NCI-H460 (cell line): ENCODE measurements around the gene SIN3B. TPM values are rescaled to one million over a fixed set of nuclear protein-coding genes. Genes with fewer than 3 reads are reported as not detected.

Experiments used
- DNase-seq: peaks from one replicate; pipeline ENCODE4 v3.0.0-alpha.2; 2016; ENCODE audit warnings: low read depth; ENCODE audit errors: extremely low read depth
- total RNA-seq: library from RNA; depleted of rRNA; stranded (reverse); fragments of >200 nt; shearing (Covaris generic); gene quantifications from 2 replicates; pipeline ENCODE4 v1.2.3, GENCODE V29; 2014

The SIN3B gene
- total RNA-seq, 1 experiment from 2014 or later = 17.5 TPM

DNA sequence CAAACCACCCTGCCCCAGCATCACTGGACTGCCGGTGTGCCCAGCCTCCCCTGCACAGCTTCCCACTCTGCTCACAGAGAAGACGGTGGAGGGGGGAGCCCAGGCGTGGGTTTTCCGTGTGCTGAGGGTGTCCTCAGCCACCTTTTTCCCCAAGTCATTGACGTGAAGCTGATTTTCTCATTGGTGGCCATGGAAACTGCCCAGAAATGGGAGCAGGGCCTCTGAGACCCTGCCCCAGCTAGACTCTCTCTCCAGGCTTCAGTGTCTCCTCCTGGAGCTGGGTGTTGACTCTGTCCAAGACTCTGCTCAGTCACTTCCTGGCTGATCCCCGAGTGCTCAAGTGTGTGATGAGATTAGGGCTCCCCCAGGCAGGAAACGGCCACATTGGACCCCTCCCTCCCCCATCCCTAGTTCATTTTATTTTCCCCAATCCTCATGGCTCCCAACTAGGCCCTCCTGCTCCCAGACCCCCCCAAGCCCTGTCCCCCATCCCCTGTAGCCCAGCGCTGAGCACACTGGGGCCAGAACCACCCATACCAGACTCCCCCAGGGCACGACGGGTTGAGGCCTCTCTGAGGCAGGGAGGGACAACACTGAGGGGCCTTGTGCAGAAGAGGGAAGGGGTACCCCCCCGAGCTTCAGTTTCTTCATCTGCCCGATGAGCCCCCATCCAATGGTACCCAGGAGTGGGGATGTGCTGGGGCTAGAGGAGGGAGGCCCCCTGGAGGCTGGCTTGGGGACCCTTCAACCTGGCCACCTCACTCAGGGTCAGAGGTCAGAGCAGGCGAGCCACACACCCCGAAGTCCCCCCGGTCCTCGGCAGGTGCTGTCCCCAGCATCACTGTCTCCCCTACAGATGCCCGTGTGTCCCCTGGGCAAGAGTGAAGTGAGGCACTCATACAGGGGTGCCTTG is 58.4 kb downstream of the SIN3B start:
- DNase-seq = no peak

DNA sequence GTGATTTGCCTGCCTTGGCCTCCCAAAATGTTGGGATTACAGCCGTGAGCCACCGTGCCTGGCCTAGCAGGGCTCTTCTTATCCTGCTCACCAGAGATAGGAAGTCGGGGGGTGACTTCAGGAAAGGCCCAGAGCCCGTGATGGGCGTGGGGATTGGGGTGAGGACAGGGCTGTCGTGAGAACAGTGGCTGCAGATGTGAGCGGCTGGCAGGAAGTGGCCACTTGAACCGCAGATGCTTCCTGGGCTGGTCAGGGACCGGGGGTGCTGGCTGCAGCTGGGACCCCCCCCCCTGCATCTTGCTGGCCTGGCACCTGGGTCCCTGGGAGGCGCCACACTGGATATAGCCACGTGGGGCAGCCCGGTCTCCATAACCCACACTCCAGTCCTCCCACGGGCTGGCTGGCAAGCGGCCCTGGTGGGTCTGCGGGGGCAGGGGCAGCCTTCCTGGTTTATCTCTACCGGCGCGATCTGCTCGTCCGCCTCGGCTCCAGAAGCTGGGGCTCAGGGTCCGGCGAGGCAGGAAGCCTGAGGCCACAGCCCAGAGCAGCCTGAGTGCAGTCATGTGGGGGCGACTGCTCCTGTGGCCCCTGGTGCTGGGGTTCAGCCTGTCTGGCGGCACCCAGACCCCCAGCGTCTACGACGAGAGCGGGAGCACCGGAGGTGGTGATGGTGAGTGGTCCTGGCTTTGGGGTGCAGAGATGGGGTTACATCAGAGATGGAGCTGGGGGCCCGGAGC is 59.6 kb downstream of the SIN3B start, which contains the start of gene F2RL3:
TSS of gene F2RL3 (plus strand) at position 371 of the 737 bp plus-strand sequence. CDS start at position 562, 191 bp downstream.
- no peak for DNase-seq

DNA sequence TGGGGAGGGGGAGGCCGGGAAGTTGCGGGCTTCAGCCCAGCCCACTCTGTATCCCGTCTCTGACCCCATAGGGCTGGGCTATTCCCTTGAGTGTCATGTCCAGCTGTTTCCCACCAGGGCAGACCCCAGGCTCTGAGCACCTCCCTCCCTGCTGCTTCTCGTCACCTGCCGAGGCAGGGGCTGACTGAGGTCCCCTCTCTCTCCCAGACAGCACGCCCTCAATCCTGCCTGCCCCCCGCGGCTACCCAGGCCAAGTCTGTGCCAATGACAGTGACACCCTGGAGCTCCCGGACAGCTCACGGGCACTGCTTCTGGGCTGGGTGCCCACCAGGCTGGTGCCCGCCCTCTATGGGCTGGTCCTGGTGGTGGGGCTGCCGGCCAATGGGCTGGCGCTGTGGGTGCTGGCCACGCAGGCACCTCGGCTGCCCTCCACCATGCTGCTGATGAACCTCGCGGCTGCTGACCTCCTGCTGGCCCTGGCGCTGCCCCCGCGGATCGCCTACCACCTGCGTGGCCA is 60.2 kb downstream of the SIN3B start:
- DNase-seq = no peak

GRCh38 chr19:16889883-16890460 is 60.8 kb downstream of the SIN3B start:
- DNase-seq = no peak

GRCh38 chr19:16890461-16891184 is 61.4 kb downstream of the SIN3B start:
- no peak for DNase-seq

GRCh38 chr19:16891696-16892382 is 62.6 kb downstream of the SIN3B start:
- no peak for DNase-seq

- no peak for DNase-seq
These were observed 63.2 kb downstream of the SIN3B start for GRCh38 chr19:16892436-16892835.

- DNase-seq = no peak
These were observed 63.9 kb downstream of the SIN3B start for GRCh38 chr19:16892868-16893685.

GRCh38 chr19:16893686-16893989 is 64.4 kb downstream of the SIN3B start:
- no peak for DNase-seq

DNA sequence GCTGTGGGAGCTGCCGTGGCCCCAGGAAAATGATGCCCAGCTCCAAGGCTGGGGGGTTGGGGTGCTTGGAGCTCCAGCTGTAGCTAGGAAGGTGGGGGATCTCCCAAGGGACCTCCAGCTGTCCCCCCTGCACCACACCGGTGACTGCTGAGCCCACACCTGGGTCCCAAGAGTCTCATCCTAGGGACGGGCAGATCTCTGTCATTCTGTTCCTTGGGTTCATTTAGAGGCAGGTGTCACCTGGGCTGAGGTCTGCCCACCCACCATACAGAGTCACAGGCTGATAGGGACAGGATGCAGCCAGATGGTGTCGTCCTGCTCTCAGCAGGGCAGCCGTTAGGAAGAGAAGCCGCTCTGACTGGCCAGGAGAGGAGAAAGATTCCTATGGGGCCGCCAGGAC is 64.9 kb downstream of the SIN3B start:
- DNase-seq = no peak

DNA sequence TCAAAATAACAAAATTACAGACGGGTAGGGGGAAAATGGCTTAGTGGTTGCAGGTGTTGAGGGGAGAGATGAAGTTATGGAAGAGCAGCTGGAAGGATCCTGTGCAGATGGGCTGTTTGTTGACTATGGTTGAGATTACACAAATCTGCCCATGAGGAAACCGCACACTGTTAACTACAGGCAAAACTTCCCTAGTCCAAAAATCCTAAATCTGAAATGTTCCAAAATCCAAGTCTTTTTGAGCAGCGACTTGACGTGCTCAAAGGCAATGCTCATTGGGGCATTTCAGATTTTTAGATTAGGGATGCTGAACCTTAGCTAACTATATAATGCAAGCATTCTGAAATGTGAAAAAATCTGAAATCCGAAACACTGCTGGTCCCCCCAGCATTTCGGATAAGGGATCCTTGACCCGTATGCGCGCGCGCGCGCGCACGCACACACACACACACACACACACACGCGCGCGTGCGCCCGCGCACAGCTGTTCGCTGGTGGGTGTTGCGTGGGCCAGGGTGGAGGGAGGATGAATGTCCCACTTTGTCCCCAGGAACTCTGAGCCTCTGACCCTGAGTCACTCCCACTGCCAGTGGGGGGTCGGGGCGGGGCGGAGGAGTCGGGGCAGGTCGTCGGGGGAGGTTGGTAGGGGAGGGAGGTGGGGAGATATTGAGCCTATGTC is 66.4 kb downstream of the SIN3B start:
- no peak for DNase-seq

DNA sequence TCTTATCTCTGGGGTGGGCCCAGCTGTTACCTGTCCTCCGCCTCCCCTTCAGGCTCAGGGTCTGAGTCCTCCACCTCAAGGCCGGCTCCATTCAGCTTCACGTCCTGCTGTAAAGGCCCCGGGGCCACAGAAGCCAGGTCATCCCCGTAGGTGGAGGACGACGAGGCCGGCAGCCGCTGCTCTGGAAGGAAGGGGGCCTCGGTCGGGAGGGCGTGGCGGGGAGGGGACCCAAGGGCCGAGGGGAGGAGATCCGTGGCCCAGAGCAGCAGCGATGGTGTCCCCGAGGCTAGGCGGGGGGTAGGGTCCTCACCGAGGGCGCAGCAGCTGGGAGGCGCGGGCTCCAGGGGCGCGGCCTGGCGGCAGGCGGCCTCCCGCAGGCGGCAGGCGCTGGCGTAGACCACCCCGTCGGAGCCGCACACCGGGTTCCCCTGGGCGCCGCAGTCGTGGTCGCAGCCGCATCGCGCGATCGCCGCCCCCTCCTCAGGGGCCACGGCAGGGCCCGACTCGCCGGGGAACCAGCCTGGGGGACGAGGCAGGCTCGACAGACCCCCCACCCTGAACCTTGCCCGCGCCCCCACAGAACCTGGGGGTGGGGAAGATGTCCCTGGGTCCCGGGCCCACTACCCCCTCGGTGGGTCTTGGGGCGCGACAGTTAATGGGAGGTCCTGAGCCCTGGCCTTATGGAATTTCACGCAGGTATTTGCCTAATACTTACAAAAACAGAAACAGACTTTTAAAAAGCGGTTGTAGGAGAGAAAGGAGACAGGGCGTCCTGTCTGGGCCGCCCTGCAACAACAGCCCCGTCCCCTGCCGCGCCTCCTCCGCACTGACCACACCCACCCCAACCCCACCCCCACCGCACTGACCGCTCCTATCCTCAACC is 67.2 kb downstream of the SIN3B start:
- no peak for DNase-seq

GRCh38 chr19:16897029-16897855 is 68.0 kb downstream of the SIN3B start:
- peak; percentile 16 for DNase-seq

DNA sequence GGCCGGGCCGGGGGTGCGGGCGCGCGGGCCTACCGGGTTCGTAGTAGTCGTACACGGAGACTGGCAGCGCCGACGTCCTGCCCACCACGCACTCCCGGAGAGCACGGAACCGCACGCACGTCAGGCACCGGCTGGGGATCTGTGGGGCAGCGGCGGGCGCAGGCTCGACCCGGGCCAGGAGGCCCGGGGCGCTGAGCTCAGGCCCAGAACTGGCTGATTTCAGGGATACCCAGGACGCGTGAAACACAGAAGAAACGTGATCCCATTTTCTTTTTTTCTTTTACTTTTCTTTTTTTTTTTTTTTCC is 68.6 kb downstream of the SIN3B start:
- DNase-seq = no peak

GRCh38 chr19:16898361-16899015 is 69.3 kb downstream of the SIN3B start:
- DNase-seq = no peak

- no peak for DNase-seq
These were observed 70.4 kb downstream of the SIN3B start for GRCh38 chr19:16899566-16900075.
